ENCODE measurements around the gene PRKCB. TPM values are rescaled to one million over a fixed set of nuclear protein-coding genes. Genes with fewer than 3 reads are reported as not detected.

The PRKCB gene
- total and polyA plus RNA-seq, 4 donors = 1.6 to 9.4 (median 4.0) TPM

DNA sequence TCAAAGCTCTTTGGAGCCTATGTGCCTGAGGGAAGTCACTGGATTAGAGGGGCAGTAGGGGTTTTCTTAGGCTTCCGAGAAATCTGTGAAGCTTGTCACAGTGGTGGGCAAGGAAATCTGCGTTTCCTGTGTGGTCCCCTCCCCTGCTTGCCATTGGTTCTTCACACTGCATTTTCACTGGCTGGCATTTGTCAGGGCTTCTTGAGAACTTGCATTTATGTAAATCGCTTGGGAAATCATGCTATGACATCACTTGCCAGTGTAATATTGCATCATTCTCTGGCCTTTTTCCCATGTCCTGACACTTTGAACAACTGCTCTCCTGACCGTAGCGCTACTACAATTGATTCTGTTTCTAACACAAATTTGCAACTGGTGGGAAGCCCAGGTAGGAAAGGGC, 422.2 kb downstream of the PRKCB start:
- no peak for TF ChIP-seq TAF1 (conservative IDR thresholded peaks at IDR 0.05)
- 27% methylated on average over 5 of the region's 5 CpGs for WGBS
- H3K27me3 ChIP-seq (ENCODE audit: control insufficient read depth in 4 of 4, insufficient read depth in 4 of 4, low read length in 3 of 4) = peaks cover 5 to 9% (median 7%) of the 10 kb centered on the region in 4 donors
- no peak overlapping the region for H3K27ac ChIP-seq (ENCODE audit: low read depth in 1 of 2, low read length in 2 of 2)
- no peaks in the 10 kb centered on the region for H3K9me3 ChIP-seq (ENCODE audit: control insufficient read depth in 4 of 4, low read length in 3 of 4)
- no peaks in the 10 kb centered on the region for H3K4me1 ChIP-seq (ENCODE audit: control insufficient read depth in 4 of 4, insufficient read depth in 4 of 4, low read length in 3 of 4)
- DNase-seq (ENCODE audit: low spot score) = no peak
- no peaks in the 10 kb centered on the region for H3K36me3 ChIP-seq (ENCODE audit: control insufficient read depth in 4 of 4, insufficient read depth in 3 of 4, low read depth in 1 of 4, low read length in 3 of 4)
- no peak overlapping the region for H3K4me3 ChIP-seq (ENCODE audit: low read depth in 1 of 3, low read length in 3 of 3)
- no peak overlapping the region for H3K9ac ChIP-seq (ENCODE audit: low read depth in 1 of 2, low read length in 2 of 2)

DNA sequence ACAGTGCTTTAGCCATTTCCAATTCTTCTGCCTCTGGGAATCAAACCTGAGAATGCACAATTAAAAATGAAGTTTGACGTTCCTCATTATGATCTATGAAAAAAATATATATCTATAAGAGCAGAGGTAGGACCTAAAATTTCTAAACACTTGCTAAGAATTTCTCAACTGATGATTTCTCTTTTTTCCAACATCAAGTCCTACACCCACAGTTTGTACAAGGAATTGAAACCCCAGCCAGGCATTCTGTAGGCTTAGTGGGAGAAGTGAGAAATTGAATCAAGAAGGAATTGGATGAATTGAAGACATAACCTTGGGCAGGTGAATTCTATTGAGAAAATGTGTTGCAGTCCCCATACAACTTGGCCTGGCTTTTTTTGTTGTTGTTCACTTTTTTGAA, 423.0 kb downstream of the PRKCB start:
- Histone ChIP-seq H3K27me3 (ENCODE audit: control insufficient read depth in 4 of 4, insufficient read depth in 4 of 4, low read length in 3 of 4) (peaks cover 5 to 9% (median 7%) of the 10 kb centered on the region in 4 donors), H3K27ac (ENCODE audit: low read depth in 1 of 2, low read length in 2 of 2) (no peak overlapping the region), H3K4me3 (ENCODE audit: low read depth in 1 of 3, low read length in 3 of 3) (no peak overlapping the region), H3K36me3 (ENCODE audit: control insufficient read depth in 4 of 4, insufficient read depth in 3 of 4, low read depth in 1 of 4, low read length in 3 of 4) (no peaks in the 10 kb centered on the region), H3K9me3 (ENCODE audit: control insufficient read depth in 4 of 4, low read length in 3 of 4) (no peaks in the 10 kb centered on the region), H3K9ac (ENCODE audit: low read depth in 1 of 2, low read length in 2 of 2) (no peak overlapping the region), H3K4me1 (ENCODE audit: control insufficient read depth in 4 of 4, insufficient read depth in 4 of 4, low read length in 3 of 4) (no peaks in the 10 kb centered on the region)
- no peak for DNase-seq (ENCODE audit: low spot score)
- TF ChIP-seq SP1 (IDR thresholded peaks at IDR 0.05) (no peak), RXRA (IDR thresholded peaks at IDR 0.05) (no peak), FOXA2 (IDR thresholded peaks at IDR 0.05) (no peak)
- TF ChIP-seq, protein P1, sequence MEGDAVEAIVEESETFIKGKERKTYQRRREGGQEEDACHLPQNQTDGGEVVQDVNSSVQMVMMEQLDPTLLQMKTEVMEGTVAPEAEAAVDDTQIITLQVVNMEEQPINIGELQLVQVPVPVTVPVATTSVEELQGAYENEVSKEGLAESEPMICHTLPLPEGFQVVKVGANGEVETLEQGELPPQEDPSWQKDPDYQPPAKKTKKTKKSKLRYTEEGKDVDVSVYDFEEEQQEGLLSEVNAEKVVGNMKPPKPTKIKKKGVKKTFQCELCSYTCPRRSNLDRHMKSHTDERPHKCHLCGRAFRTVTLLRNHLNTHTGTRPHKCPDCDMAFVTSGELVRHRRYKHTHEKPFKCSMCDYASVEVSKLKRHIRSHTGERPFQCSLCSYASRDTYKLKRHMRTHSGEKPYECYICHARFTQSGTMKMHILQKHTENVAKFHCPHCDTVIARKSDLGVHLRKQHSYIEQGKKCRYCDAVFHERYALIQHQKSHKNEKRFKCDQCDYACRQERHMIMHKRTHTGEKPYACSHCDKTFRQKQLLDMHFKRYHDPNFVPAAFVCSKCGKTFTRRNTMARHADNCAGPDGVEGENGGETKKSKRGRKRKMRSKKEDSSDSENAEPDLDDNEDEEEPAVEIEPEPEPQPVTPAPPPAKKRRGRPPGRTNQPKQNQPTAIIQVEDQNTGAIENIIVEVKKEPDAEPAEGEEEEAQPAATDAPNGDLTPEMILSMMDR (IDR thresholded peaks at IDR 0.05; ENCODE audit: low read depth, low read length, missing input control) = no peak
- 63% methylated on average over 1 of the region's 1 CpG for WGBS

- no peak for DNase-seq (ENCODE audit: low spot score)
- TF ChIP-seq, protein P2, sequence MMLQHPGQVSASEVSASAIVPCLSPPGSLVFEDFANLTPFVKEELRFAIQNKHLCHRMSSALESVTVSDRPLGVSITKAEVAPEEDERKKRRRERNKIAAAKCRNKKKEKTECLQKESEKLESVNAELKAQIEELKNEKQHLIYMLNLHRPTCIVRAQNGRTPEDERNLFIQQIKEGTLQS (IDR thresholded peaks at IDR 0.05) = no peak
- TF ChIP-seq, protein P3, sequence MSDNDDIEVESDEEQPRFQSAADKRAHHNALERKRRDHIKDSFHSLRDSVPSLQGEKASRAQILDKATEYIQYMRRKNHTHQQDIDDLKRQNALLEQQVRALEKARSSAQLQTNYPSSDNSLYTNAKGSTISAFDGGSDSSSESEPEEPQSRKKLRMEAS (IDR thresholded peaks at IDR 0.05) = no peak
- no peak for TF ChIP-seq EGR1 (IDR thresholded peaks at IDR 0.05; ENCODE audit: low read depth in 2 of 2)
- no peak for TF ChIP-seq TAF1 (conservative IDR thresholded peaks at IDR 0.05)
- TF ChIP-seq GABPA (IDR thresholded peaks at IDR 0.05 in 1 of 2, conservative IDR thresholded peaks at IDR 0.05 in 1 of 2) = no peak
- TF ChIP-seq, protein P4, sequence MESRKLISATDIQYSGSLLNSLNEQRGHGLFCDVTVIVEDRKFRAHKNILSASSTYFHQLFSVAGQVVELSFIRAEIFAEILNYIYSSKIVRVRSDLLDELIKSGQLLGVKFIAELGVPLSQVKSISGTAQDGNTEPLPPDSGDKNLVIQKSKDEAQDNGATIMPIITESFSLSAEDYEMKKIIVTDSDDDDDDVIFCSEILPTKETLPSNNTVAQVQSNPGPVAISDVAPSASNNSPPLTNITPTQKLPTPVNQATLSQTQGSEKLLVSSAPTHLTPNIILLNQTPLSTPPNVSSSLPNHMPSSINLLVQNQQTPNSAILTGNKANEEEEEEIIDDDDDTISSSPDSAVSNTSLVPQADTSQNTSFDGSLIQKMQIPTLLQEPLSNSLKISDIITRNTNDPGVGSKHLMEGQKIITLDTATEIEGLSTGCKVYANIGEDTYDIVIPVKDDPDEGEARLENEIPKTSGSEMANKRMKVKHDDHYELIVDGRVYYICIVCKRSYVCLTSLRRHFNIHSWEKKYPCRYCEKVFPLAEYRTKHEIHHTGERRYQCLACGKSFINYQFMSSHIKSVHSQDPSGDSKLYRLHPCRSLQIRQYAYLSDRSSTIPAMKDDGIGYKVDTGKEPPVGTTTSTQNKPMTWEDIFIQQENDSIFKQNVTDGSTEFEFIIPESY (IDR thresholded peaks at IDR 0.05) = no peak
- no peak for TF ChIP-seq HNF4G (IDR thresholded peaks at IDR 0.05)
- TF ChIP-seq RAD21 (IDR thresholded peaks at IDR 0.05) = no peak
- TF ChIP-seq JUND (IDR thresholded peaks at IDR 0.05) = no peak
- TF ChIP-seq, protein P1 (IDR thresholded peaks at IDR 0.05; ENCODE audit: low read depth, low read length, missing input control) = no peak
- TF ChIP-seq RXRA (IDR thresholded peaks at IDR 0.05) = no peak
- no peak for TF ChIP-seq HNF4A (conservative IDR thresholded peaks at IDR 0.05)
- no peak for TF ChIP-seq SP1 (IDR thresholded peaks at IDR 0.05)
- TF ChIP-seq YY1 (IDR thresholded peaks at IDR 0.05) = no peak
- TF ChIP-seq, protein P5, sequence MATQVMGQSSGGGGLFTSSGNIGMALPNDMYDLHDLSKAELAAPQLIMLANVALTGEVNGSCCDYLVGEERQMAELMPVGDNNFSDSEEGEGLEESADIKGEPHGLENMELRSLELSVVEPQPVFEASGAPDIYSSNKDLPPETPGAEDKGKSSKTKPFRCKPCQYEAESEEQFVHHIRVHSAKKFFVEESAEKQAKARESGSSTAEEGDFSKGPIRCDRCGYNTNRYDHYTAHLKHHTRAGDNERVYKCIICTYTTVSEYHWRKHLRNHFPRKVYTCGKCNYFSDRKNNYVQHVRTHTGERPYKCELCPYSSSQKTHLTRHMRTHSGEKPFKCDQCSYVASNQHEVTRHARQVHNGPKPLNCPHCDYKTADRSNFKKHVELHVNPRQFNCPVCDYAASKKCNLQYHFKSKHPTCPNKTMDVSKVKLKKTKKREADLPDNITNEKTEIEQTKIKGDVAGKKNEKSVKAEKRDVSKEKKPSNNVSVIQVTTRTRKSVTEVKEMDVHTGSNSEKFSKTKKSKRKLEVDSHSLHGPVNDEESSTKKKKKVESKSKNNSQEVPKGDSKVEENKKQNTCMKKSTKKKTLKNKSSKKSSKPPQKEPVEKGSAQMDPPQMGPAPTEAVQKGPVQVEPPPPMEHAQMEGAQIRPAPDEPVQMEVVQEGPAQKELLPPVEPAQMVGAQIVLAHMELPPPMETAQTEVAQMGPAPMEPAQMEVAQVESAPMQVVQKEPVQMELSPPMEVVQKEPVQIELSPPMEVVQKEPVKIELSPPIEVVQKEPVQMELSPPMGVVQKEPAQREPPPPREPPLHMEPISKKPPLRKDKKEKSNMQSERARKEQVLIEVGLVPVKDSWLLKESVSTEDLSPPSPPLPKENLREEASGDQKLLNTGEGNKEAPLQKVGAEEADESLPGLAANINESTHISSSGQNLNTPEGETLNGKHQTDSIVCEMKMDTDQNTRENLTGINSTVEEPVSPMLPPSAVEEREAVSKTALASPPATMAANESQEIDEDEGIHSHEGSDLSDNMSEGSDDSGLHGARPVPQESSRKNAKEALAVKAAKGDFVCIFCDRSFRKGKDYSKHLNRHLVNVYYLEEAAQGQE (IDR thresholded peaks at IDR 0.05) = no peak
- no peak for TF ChIP-seq NR2F2 (IDR thresholded peaks at IDR 0.05)
- TF ChIP-seq FOXA1 (IDR thresholded peaks at IDR 0.05) = no peak
- TF ChIP-seq FOXA2 (IDR thresholded peaks at IDR 0.05) = no peak
These were observed 427.0 kb downstream of the PRKCB start for GRCh38 chr16:24262816-24263215.

More at GRCh38 chr16:24262816-24263215, 427.0 kb downstream of the PRKCB start:
- no peaks in the 10 kb centered on the region for H3K36me3 ChIP-seq (ENCODE audit: control insufficient read depth in 4 of 4, insufficient read depth in 3 of 4, low read depth in 1 of 4, low read length in 3 of 4)
- H3K9me3 ChIP-seq (ENCODE audit: control insufficient read depth in 4 of 4, low read length in 3 of 4) = no peaks in the 10 kb centered on the region
- no peaks in the 10 kb centered on the region for H3K4me1 ChIP-seq (ENCODE audit: control insufficient read depth in 4 of 4, insufficient read depth in 4 of 4, low read length in 3 of 4)
- peaks cover 0 to 6% (median 3%) of the 10 kb centered on the region in 4 donors for H3K27me3 ChIP-seq (ENCODE audit: control insufficient read depth in 4 of 4, insufficient read depth in 4 of 4, low read length in 3 of 4)
- no peak overlapping the region for H3K4me3 ChIP-seq (ENCODE audit: low read depth in 1 of 3, low read length in 3 of 3)
- no peak overlapping the region for H3K27ac ChIP-seq (ENCODE audit: low read depth in 1 of 2, low read length in 2 of 2)
- H3K9ac ChIP-seq (ENCODE audit: low read depth in 1 of 2, low read length in 2 of 2) = no peak overlapping the region
